SK-N-MC (cell line): ENCODE data around the gene ZNF622.

Experiments
- EZH2 ChIP-seq: fragments of 200-600 bp; sonication (generic); IDR thresholded peaks from one replicate; pipeline ENCODE4 v1.6.1; 2017; ENCODE audit warnings: antibody characterized with exemption
- FOXP2 ChIP-seq: optimal IDR thresholded peaks from 2 replicates; pipeline ENCODE3; 2011; ENCODE audit warnings: mild to moderate bottlenecking, moderate library complexity; ENCODE audit not compliant: insufficient read depth; ENCODE audit errors: extremely low read length, control extremely low read depth
- POLR2AphosphoS5 ChIP-seq: IDR thresholded peaks from 2 replicates; pipeline ENCODE4 v1.6.1; 2012; ENCODE audit warnings: mild to moderate bottlenecking, low read depth, low read length, borderline replicate concordance

GRCh38 chr5:16414861-16415260 lies 50.7 kb downstream of the ZNF622 start:
- TF ChIP-seq POLR2AphosphoS5 (no peak), EZH2 (no peak), FOXP2 (no peak)
